MV-4-11 (cell line): ENCODE data around the gene DUSP5.
"Not testable (repeated sequence)": the region's sequence is repeated elsewhere in the genome, so short reads cannot be mapped to it uniquely, and the experiment has no call there.

Experiments used
- DNase-seq: peaks from one replicate; lab custom pipeline; 2025; lab: John Stamatoyannopoulos, UW

Gene DUSP5

GRCh38 chr10:110497438-110498086, at the start of gene DUSP5:
Gene DUSP5 (plus strand): TSS chr10:110497907. CDS start chr10:110498122, 215 bp downstream.
- DNase-seq = peak; percentile 92

- peak; percentile 89 for DNase-seq
Observed at GRCh38 chr10:110448682-110449418, 48.9 kb upstream of the DUSP5 start.

- DNase-seq = no peak
Observed at GRCh38 chr10:110455446-110455845, 42.3 kb upstream of the DUSP5 start.

GRCh38 chr10:110456046-110456445, 41.7 kb upstream of the DUSP5 start:
- DNase-seq = no peak

- no peak for DNase-seq
Observed at GRCh38 chr10:110456523-110457091, 41.1 kb upstream of the DUSP5 start.

- no peak for DNase-seq
Observed at GRCh38 chr10:110457851-110458250, 39.9 kb upstream of the DUSP5 start.

GRCh38 chr10:110458266-110458920, 39.3 kb upstream of the DUSP5 start:
- no peak for DNase-seq

GRCh38 chr10:110459600-110459999, 38.1 kb upstream of the DUSP5 start:
- no peak for DNase-seq

GRCh38 chr10:110460111-110460809, 37.4 kb upstream of the DUSP5 start:
- no peak for DNase-seq

- DNase-seq = no peak
Observed at GRCh38 chr10:110461088-110461487, 36.6 kb upstream of the DUSP5 start.

GRCh38 chr10:110461530-110461929, 36.2 kb upstream of the DUSP5 start:
- DNase-seq = no peak

- no peak for DNase-seq
Observed at GRCh38 chr10:110462166-110463095, 35.3 kb upstream of the DUSP5 start.

- DNase-seq = not testable (repeated sequence)
Observed at GRCh38 chr10:110468258-110468657, 29.4 kb upstream of the DUSP5 start.

GRCh38 chr10:110470541-110470940, 27.2 kb upstream of the DUSP5 start:
- not testable (repeated sequence) for DNase-seq

- no peak for DNase-seq
Observed at GRCh38 chr10:110471566-110472139, 26.1 kb upstream of the DUSP5 start.

- no peak for DNase-seq
Observed at GRCh38 chr10:110474017-110474416, 23.7 kb upstream of the DUSP5 start.

- no peak for DNase-seq
Observed at GRCh38 chr10:110474826-110475225, 22.9 kb upstream of the DUSP5 start.

- DNase-seq = no peak
Observed at GRCh38 chr10:110475722-110476515, 21.8 kb upstream of the DUSP5 start.

GRCh38 chr10:110479710-110480109, 18.0 kb upstream of the DUSP5 start:
- DNase-seq = no peak

- DNase-seq = no peak
Observed at GRCh38 chr10:110480387-110480786, 17.3 kb upstream of the DUSP5 start.
